ENCODE results near the gene MUC13. TPM values are rescaled to one million over a fixed set of nuclear protein-coding genes. Genes with fewer than 3 reads are reported as not detected.

The MUC13 gene
- polyA plus RNA-seq, 2 of the 4 experiments (the other 2 are of a cell fraction): 5.5 to 8.8 TPM

- peak; percentile 55 for TF ChIP-seq PBX3 (IDR thresholded peaks at IDR 0.05)
Measured at GRCh38 chr3:124878561-124879336, 55.8 kb downstream of the MUC13 start (continued).

- ChIA-PET CTCF (interaction anchor here (1.2 to 2.5 kb wide), 5 partner anchors 11 to 92 kb away, joined by 3 to 23 read pairs (median 6); no protein-coding TSS in a partner anchor), POLR2A (interaction anchor here (2.4 to 2.8 kb wide), 2 partner anchors 9 to 40 kb away, joined by 15 to 18 read pairs; partner anchors contain the start of gene ITGB5)
- ATAC-seq (no peak), DNase-seq (ENCODE audit: low read depth in 1 of 2, low spot score in 1 of 2) (no peak), FAIRE-seq (no peak)
- Histone ChIP-seq H3K4me2 (peak overlapping the region; percentile 84), H3K4me3 (no peak overlapping the region), H3K27ac (peak overlapping the region; percentile 91 to 99), H3K4me1 (peaks cover 83% of the 10 kb centered on the region), H3K9me3 (no peaks in the 10 kb centered on the region)
- TF ChIP-seq NPAS2 (CRISPR knock-in tag; IDR thresholded peaks at IDR 0.05; ENCODE audit: borderline replicate concordance) (no peak), ELK1 (IDR thresholded peaks at IDR 0.05; ENCODE audit: low read depth, low read length) (no peak), USF2 (IDR thresholded peaks at IDR 0.05) (no peak)
- 80% methylated on average over 3 of the region's 3 CpGs for WGBS (ENCODE audit: missing lambda C conversion rate)
Measured at GRCh38 chr3:124877674-124878073, 56.9 kb downstream of the MUC13 start.

GRCh38 chr3:124876401-124876878, 58.1 kb downstream of the MUC13 start:
- ATAC-seq (no peak), DNase-seq (ENCODE audit: low read depth in 1 of 2, low spot score in 1 of 2) (peak in 1 of 2 experiments; percentile 39), FAIRE-seq (no peak)
- ChIA-PET CTCF (interaction anchor here (0.6 to 2.5 kb wide), 6 partner anchors 10 to 89 kb away, joined by 4 to 23 read pairs (median 5); partner anchors contain the start of gene ITGB5), POLR2A (interaction anchor here (0.7 to 1.0 kb wide), 2 partner anchors 10 to 20 kb away, joined by 3 to 8 read pairs; partner anchors contain the start of gene ITGB5)
- Histone ChIP-seq H3K27ac (peak overlapping the region; percentile 91 to 99), H3K9me3 (no peaks in the 10 kb centered on the region), H3K4me2 (peak overlapping the region; percentile 84), H3K4me1 (peaks cover 73% of the 10 kb centered on the region), H3K4me3 (no peak overlapping the region)
- TF ChIP-seq NPAS2 (CRISPR knock-in tag; IDR thresholded peaks at IDR 0.05; ENCODE audit: borderline replicate concordance) (no peak), MAFK (IDR thresholded peaks at IDR 0.05; ENCODE audit: partially characterized antibody) (peak; percentile 85), ZSCAN20 (CRISPR knock-in tag; IDR thresholded peaks at IDR 0.05) (no peak), CHD4 (IDR thresholded peaks at IDR 0.05; ENCODE audit: borderline replicate concordance) (no peak), CHD2 (IDR thresholded peaks at IDR 0.05; ENCODE audit: low read length, partially characterized antibody) (no peak), BHLHE40 (IDR thresholded peaks at IDR 0.05; ENCODE audit: low read depth, low read length) (no peak), ZFP36 (IDR thresholded peaks at IDR 0.05; ENCODE audit: borderline replicate concordance, partially characterized antibody) (no peak)
- 69% methylated on average over 3 of the region's 3 CpGs for WGBS (ENCODE audit: missing lambda C conversion rate)

- Histone ChIP-seq H3K4me1 (peaks cover 58% of the 10 kb centered on the region), H3K27ac (peak overlapping the region in 1 of 2 experiments; percentile 31; a peak in 2 of 6 replicates), H3K9me3 (no peaks in the 10 kb centered on the region), H3K4me2 (peak overlapping the region; percentile 7; the same call in 2 of the 3 replicates), H3K4me3 (no peak overlapping the region)
- FAIRE-seq: no peak
- WGBS (ENCODE audit: missing lambda C conversion rate): 85% methylated on average over 1 of the region's 1 CpG
- CTCF ChIA-PET: interaction anchor here (1.3 kb wide), 1 partner anchor 16 kb away, joined by 4 read pairs; no protein-coding TSS in a partner anchor
- POLR2A ChIA-PET: no interaction called here
- no peak for ATAC-seq
- DNase-seq (ENCODE audit: low read depth in 1 of 2, low spot score in 1 of 2): no peak
- TF ChIP-seq EHF (CRISPR knock-in tag; IDR thresholded peaks at IDR 0.05) (no peak), RARB (CRISPR knock-in tag; IDR thresholded peaks at IDR 0.05) (no peak), CEBPB (IDR thresholded peaks at IDR 0.05) (no peak), ATOH8 (CRISPR knock-in tag; IDR thresholded peaks at IDR 0.05; ENCODE audit: low read depth) (no peak), ELK1 (IDR thresholded peaks at IDR 0.05; ENCODE audit: low read depth, low read length) (no peak), REST (IDR thresholded peaks at IDR 0.05) (no peak), MAFK (IDR thresholded peaks at IDR 0.05; ENCODE audit: partially characterized antibody) (no peak), KDM5A (IDR thresholded peaks at IDR 0.05) (no peak), EHMT2 (IDR thresholded peaks at IDR 0.05; ENCODE audit: low read depth) (no peak), PHF8 (IDR thresholded peaks at IDR 0.05; ENCODE audit: borderline replicate concordance, low read depth) (no peak), HDAC2 (IDR thresholded peaks at IDR 0.05) (no peak)
Measured at GRCh38 chr3:124873226-124873625, 61.3 kb downstream of the MUC13 start.
